COLO668 (cell line): ENCODE measurements around the gene DMC1.
A peak's percentile ranks its signal among the peaks of the same experiment; 100 is the strongest.

Source experiments
- DNase-seq: peaks from one replicate; lab custom pipeline; 2025; ENCODE audit not compliant: unreplicated experiment; lab: John Stamatoyannopoulos, UW

The DMC1 gene

GRCh38 chr22:38567531-38568285 lies 2.3 kb downstream of the DMC1 start:
- DNase-seq, result no peak

GRCh38 chr22:38566726-38567504 lies 3.1 kb downstream of the DMC1 start:
- no peak for DNase-seq

- no peak for DNase-seq
These were observed 4.5 kb downstream of the DMC1 start for GRCh38 chr22:38565441-38565840.

- no peak for DNase-seq
These were observed 5.3 kb downstream of the DMC1 start for GRCh38 chr22:38564669-38565068.

GRCh38 chr22:38554281-38554680 lies 15.7 kb downstream of the DMC1 start:
- no peak for DNase-seq

GRCh38 chr22:38549101-38549894 lies 20.7 kb downstream of the DMC1 start:
- DNase-seq, result no peak

- no peak for DNase-seq
These were observed 29.3 kb downstream of the DMC1 start for GRCh38 chr22:38540701-38541100.

GRCh38 chr22:38531251-38531938 lies 38.6 kb downstream of the DMC1 start:
- no peak for DNase-seq

- DNase-seq, result no peak
These were observed 45.6 kb downstream of the DMC1 start for GRCh38 chr22:38524429-38524828.

GRCh38 chr22:38523479-38523878 lies 46.5 kb downstream of the DMC1 start:
- DNase-seq, result no peak

GRCh38 chr22:38523029-38523428 lies 47.0 kb downstream of the DMC1 start:
- DNase-seq, result no peak

GRCh38 chr22:38519453-38520250 lies 50.3 kb downstream of the DMC1 start:
- DNase-seq, result no peak

GRCh38 chr22:38518620-38519019 lies 51.4 kb downstream of the DMC1 start:
- no peak for DNase-seq

- DNase-seq, result peak; percentile 35
These were observed 56.9 kb downstream of the DMC1 start for GRCh38 chr22:38513063-38513462.

GRCh38 chr22:38510416-38510970 lies 59.5 kb downstream of the DMC1 start:
- no peak for DNase-seq

- DNase-seq, result peak; percentile 90
These were observed 63.6 kb downstream of the DMC1 start, which contains the start of gene DDX17 for GRCh38 chr22:38506118-38506962. Gene DDX17 (minus strand): TSS chr22:38506311.

- peak; percentile 79 for DNase-seq
These were observed 64.4 kb downstream of the DMC1 start for GRCh38 chr22:38505541-38506117.

GRCh38 chr22:38504731-38505540 lies 65.0 kb downstream of the DMC1 start:
- DNase-seq, result peak; percentile 25
